Embryonic facial prominence (tissue), 1 donor: ENCODE data around the gene EHMT2.
"Not testable (repeated sequence)": the region's sequence is repeated elsewhere in the genome, so short reads cannot be mapped to it uniquely, and the experiment has no call there.

Experiments
- DNase-seq: peaks from one replicate; pipeline ENCODE4 v3.0.0-alpha.2; 2016; ENCODE audit errors: extremely low spot score

Gene EHMT2

DNA sequence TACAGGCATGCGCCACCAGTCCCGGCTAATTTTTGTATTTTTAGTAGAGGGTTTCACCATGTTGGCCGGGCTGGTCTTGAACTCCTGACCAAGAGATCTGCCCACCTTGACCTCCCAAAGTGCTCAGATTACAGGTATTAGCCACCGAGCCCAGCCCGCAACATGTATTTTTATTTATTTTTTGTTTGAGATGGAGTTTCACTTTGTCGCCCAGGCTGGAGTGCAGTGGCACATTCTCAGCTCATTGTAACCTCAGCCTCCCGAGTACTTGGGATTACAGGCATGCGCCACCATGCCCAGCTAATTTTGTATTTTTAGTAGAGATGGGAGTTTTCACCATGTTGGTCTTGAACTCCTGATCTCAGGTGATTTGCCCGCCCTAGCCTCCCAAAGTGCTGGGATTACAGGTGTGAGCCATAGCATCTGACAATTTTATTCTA is 59.4 kb downstream of the EHMT2 start:
- DNase-seq, result not testable (repeated sequence)

- no peak for DNase-seq
These were observed 60.0 kb downstream of the EHMT2 start for GRCh38 chr6:31837369-31838113.

DNA sequence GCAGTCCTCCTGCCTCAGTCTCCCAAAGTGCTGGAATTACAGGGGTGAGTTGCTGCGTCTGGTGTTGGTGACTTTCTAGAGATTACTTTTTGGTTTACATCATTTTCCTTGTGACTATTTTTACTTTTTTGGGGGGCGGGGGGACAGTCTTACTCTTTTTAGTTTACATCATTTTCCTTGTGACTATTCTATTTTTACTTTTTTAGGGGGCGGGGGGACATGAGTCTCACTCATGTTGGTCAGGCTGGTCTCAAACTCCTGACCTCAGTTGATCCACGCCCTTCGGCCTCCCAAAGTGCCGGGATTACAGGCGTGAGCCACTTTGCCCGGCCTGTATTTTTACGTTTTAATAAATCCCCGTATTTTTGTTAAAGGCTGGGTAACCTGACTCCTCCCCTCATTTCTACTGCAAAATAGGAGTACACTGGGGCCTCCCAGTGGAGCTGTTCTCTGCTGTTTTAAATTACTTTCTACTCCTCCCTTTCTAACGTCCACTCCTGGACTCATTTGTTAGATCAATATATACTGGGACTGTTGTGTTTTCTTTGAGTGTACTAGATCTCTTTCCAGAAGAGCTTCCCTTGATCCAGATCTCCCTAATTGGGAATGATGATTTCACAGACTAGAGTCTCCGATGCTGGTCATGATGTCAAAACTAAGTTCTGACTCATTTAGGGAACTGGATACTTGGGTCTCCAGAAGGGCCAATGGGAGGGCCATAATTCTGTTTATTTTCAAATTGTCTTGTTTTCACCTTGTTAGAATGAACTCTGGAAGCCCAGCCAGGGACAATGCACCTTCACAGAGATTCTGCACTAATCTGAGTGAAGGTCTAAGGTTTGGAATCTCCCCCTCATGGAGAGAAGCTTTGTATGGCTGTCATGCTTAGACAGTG is 60.8 kb downstream of the EHMT2 start:
- no peak for DNase-seq

- no peak for DNase-seq
These were observed 61.4 kb downstream of the EHMT2 start for GRCh38 chr6:31836047-31836473.

DNA sequence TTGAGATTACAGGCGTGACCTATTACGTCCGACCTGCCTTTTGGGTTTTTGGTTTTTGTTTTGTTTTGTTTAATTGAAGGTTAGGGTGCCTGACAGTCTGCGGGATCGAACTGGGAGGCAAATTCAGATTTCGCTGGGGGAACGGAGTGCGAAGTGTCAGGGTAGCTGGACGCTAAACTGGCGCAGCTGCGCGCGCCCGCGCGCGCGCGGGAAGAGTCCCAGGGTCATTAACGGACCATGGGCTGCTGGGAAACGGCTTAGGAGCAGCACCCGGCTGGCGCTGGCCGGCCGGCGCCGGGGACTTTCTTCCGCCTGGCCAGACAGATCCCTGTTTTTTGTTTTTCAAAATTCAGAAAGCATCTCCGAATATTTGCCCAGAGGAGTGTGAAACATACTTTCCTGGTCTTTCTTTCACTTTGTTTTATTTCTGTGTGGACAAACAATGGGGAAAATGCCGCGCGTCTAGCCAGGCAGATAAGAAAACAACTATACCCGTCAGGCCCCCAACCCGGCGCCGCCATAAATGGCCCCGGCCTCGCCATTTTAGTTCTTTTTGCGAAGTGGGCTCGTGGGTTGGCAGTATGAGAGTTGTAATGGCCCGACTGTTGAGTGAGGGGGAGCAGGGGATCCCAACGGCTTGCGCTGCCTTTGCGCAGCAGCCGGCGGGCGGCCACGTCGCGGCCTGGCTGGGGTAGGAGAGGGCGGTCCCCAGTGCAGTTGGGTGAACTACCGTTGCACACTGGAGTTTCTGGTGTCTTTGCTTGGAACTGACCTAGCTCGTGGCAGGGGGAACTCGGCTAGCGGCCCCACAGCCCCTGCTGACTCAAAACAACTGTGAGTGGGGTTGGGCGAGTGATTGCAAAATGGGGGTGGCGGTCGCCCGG is 62.9 kb downstream of the EHMT2 start:
- peak; percentile 68 for DNase-seq

GRCh38 chr6:31831350-31832215 is 65.9 kb downstream of the EHMT2 start:
- no peak for DNase-seq

GRCh38 chr6:31830886-31831335 is 66.6 kb downstream of the EHMT2 start:
- no peak for DNase-seq
